Right cardiac atrium (tissue), 5 donors: ENCODE data around the gene GAGE12H. TPM values are rescaled to one million over a fixed set of nuclear protein-coding genes. Genes with fewer than 3 reads are reported as not detected.
"Not testable (repeated sequence)": the region's sequence is repeated elsewhere in the genome, so short reads cannot be mapped to it uniquely, and the experiment has no call there.

Experiments
- ATAC-seq, 2 donors: fragments of 200-7000 bp; cut with Tn5 transposase; one replicate each; pipeline versions ENCODE4 v1.8.0 to v1.9.1; 2020; ENCODE audit warnings: moderate library complexity in 2 of 2, mild to moderate bottlenecking in 1 of 2
- DNase-seq, 3 donors: peaks; one replicate each; pipeline ENCODE4 v3.0.0-alpha.2; 2020
- H3K27ac ChIP-seq: one replicate; pipeline ENCODE4 v1.5.1; 2013; ENCODE audit warnings: mild to moderate bottlenecking, low read length, control low read depth, moderate library complexity
- H3K27me3 ChIP-seq: one replicate; pipeline ENCODE4 v1.6.1; 2013; ENCODE audit not compliant: control insufficient read depth, insufficient read depth
- H3K4me1 ChIP-seq: one replicate; pipeline ENCODE4 v1.6.1; 2013; ENCODE audit warnings: low read length; ENCODE audit not compliant: control insufficient read depth, insufficient read depth
- H3K4me3 ChIP-seq: one replicate; pipeline ENCODE4 v1.5.1; 2013; ENCODE audit warnings: low read length, control low read depth
- H3K9me3 ChIP-seq: one replicate; pipeline ENCODE4 v1.6.1; 2013; ENCODE audit warnings: low read length; ENCODE audit not compliant: control insufficient read depth
- WGBS: extraction: QIAGEN DNeasy Blood & Tissue Kit; methylation state at CpG from one replicate; pipeline ENCODE4 v1.1.7; 2013; 5-methylcytosine and 5-hydroxymethylcytosine counted together
- intact Hi-C, 4 donors: fragments of 100-400 bp; cut with DNase I; formaldehyde crosslinking; loops; one replicate each; pipeline versions ENCODE4 v1.11.0 to v1.14.0; 2022 to 2023
- polyA plus RNA-seq: library from polyadenylated mRNA; stranded (reverse); fragments of 200-250 nt; gene quantifications from one replicate; pipeline ENCODE4 v1.2.3, GENCODE V29; 2013
- total RNA-seq, 4 donors: library from RNA; stranded (reverse); fragmentation: NEBNext Ultra II Directional; extraction: Animal tissue kit (Norgen Biotek cat#: 25700); gene quantifications; one replicate each; pipeline ENCODE4 v1.2.1, GENCODE V29; 2021
- donor health status: healthy with polysubstance abuse.
- donor health status: DM: no; HTN: yes; CAD: no.
- donor health status: DM: no; HTN: no; CAD: no.
- donor health status: DM: no; HTN: yes; CAD: no; lungs with severe emphysema.
- donor health status: DM: yes; HTN: yes; CAD: no.

Gene GAGE12H
- total and polyA plus RNA-seq, 5 donors = not detected

DNA sequence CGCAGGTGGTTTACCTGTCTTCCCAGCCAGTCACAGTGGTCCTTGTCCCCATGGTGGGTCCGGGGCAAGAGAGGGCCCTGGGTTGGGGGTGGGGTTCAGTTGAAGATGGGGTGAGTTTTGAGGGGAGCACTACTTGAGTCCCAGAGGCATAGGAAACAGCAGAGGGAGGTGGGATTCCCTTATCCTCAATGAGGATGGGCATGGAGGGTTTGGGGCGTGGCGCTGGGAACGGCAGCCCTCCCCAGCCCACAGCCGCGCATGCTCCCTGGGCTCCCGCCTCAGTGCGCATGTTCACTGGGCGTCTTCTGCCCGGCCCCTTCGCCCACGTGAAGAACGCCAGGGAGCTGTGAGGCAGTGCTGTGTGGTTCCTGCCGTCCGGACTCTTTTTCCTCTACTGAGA lies 19.0 kb downstream of the GAGE12H start, which contains the start of gene GAGE1:
TSS of gene GAGE1 (plus strand) at position 301 of the 400 bp plus-strand sequence. CDS start 1,155 bp downstream, outside the sequence.
- H3K4me1 ChIP-seq, H3K9me3 ChIP-seq, intact Hi-C loops, H3K4me3 ChIP-seq, H3K27me3 ChIP-seq, DNase-seq, ATAC-seq, H3K27ac ChIP-seq: not testable (repeated sequence)
- no CpG with 5 or more reads among the region's 16 CpGs for WGBS

DNA sequence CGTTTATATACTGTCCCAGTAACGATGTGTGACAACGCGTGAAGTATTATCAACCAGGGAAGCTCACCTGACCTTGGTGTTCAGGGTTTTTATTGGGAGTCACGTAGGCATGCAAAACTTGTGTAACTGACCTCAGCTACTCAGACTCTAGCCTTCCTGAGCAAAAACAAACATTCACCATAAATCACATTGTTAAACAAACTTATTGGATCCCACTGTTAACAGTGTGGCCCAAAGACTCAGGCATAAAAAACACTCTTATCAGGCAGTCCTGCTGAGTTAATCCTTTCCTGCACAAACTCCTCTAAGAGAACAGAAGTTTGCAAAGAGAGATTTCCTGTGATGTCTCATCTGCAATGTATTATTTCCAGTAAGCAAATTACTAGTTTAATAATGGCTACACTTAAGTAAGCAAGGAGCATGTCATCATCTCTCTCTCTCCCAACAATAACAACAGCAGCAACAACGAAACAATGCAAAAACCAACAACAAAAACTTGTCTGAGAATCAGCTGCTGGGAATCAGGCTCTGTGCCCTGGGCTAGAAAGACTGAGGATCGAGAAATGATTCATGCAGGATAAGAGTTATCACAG lies 31.1 kb downstream of the GAGE12H start:
- Histone ChIP-seq H3K27ac (no peak overlapping the region), H3K4me3 (no peak overlapping the region), H3K27me3 (no peaks in the 10 kb centered on the region), H3K9me3 (no peaks in the 10 kb centered on the region), H3K4me1 (no peaks in the 10 kb centered on the region)
- intact Hi-C loops = no loop called here
- WGBS = 41% methylated on average over 7 of the region's 7 CpGs
- DNase-seq = no peak
- no peak for ATAC-seq

DNA sequence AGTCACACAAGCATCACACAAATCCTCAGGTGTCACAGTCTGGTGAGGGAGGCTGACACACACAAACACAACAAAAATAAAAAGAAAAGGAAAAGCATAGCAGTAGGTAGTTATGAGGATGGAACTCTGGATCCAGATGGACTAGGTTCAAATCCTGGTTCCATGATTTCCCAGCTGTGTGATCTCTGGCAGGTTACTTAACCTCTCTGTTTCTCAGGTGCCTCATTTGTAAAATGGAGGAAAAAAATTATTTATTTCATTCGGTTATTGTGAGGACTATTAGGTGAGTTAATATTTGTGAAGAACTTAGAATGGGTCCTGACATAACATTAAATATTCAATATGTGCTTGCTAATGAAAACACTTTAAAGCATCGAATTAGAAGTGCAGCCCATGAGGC lies 38.8 kb downstream of the GAGE12H start:
- 95% methylated on average over 2 of the region's 2 CpGs for WGBS
- no peak for ATAC-seq
- H3K9me3 ChIP-seq = no peaks in the 10 kb centered on the region
- H3K4me1 ChIP-seq = no peaks in the 10 kb centered on the region
- H3K27me3 ChIP-seq = no peaks in the 10 kb centered on the region
- no peak overlapping the region for H3K4me3 ChIP-seq
- intact Hi-C loops = no loop called here
- DNase-seq = no peak
- H3K27ac ChIP-seq = no peak overlapping the region

GRCh38 chrX:49627086-49627777 lies 47.5 kb downstream of the GAGE12H start:
- peak; percentile 16 to 54 (median 45) for DNase-seq
- peak in 1 of 2 donors; percentile 22 for ATAC-seq
- no peaks in the 10 kb centered on the region for H3K4me1 ChIP-seq
- 56% methylated on average over 33 of the region's 33 CpGs for WGBS
- H3K9me3 ChIP-seq = no peaks in the 10 kb centered on the region
- no peak overlapping the region for H3K4me3 ChIP-seq
- no peak overlapping the region for H3K27ac ChIP-seq
- H3K27me3 ChIP-seq = no peaks in the 10 kb centered on the region
- intact Hi-C loops = no loop called here

Other genes starting within 250 kb of the GAGE12H start
- gene GAGE13, start 248.4 kb upstream of the GAGE12H start, total RNA-seq = not detected
- gene GAGE13, start 248.4 kb upstream of the GAGE12H start, polyA plus RNA-seq = not detected
- gene GAGE12C, start 47.8 kb upstream of the GAGE12H start, total RNA-seq = not detected
- gene GAGE12C, start 47.8 kb upstream of the GAGE12H start, polyA plus RNA-seq = not detected
- gene GAGE12D, start 38.2 kb upstream of the GAGE12H start, total RNA-seq = not detected
- gene GAGE12D, start 38.2 kb upstream of the GAGE12H start, polyA plus RNA-seq = not detected
- not detected for gene GAGE12E, start 28.7 kb upstream of the GAGE12H start, total RNA-seq
- gene GAGE12E, start 28.7 kb upstream of the GAGE12H start, polyA plus RNA-seq = not detected
- not detected for gene GAGE12F, start 19.1 kb upstream of the GAGE12H start, total RNA-seq
- not detected for gene GAGE12F, start 19.1 kb upstream of the GAGE12H start, polyA plus RNA-seq
- gene GAGE12G, start 9.5 kb upstream of the GAGE12H start, total RNA-seq = not detected
- not detected for gene GAGE12G, start 9.5 kb upstream of the GAGE12H start, polyA plus RNA-seq
- not detected for gene GAGE2A, start 9.5 kb downstream of the GAGE12H start, total RNA-seq
- gene GAGE2A, start 9.5 kb downstream of the GAGE12H start, polyA plus RNA-seq = not detected
- gene GAGE1, start 19.1 kb downstream of the GAGE12H start, total RNA-seq = not detected
- gene GAGE1, start 19.1 kb downstream of the GAGE12H start, polyA plus RNA-seq = not detected
- not detected for gene PAGE1, start 116.0 kb downstream of the GAGE12H start, total RNA-seq
- gene PAGE1, start 116.0 kb downstream of the GAGE12H start, polyA plus RNA-seq = not detected
- gene PAGE4, start 249.4 kb downstream of the GAGE12H start, total RNA-seq = not detected
- gene PAGE4, start 249.4 kb downstream of the GAGE12H start, polyA plus RNA-seq = not detected